K562 (cell line): ENCODE data around the gene MDM1.

Experiments used
- ZNF134 ChIP-seq: fragments of 250-450 bp; sonication (Bioruptor Pico); conservative IDR thresholded peaks from 2 replicates; pipeline ENCODE4 v1.4.0; 2020
- ZNF445 ChIP-seq: fragments of 250-450 bp; sonication (Bioruptor Pico); IDR thresholded peaks from 2 replicates; pipeline ENCODE4 v1.4.0; 2020; ENCODE audit warnings: low read depth, mild to moderate bottlenecking, moderate library complexity
- ZNF695 ChIP-seq: fragments of 450-650 bp; formaldehyde crosslinking; IDR thresholded peaks from 2 replicates; pipeline ENCODE4 v1.4.0; 2020; ENCODE audit warnings: mild to moderate bottlenecking, moderate library complexity

DNA sequence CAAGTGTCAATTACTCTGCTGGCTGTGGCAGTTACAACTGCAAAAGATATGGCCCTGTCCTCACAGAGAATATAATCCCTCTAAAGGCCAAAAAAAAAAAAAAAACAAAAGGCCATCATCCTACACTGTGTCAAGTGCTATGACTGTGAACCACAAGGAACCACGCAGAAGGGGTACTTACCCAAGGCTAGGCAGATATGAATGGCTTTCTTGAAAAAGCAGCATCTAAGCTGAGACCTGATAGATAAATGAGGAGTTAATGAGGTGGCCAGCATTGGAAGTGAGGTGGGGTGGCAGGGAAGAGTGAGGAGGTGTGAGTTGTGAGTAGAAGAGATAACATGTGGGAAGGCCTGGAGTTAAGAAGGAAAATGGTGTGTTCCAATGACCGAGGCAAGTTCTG lies 62.4 kb downstream of the MDM1 start:
- TF ChIP-seq ZNF445 (CRISPR knock-in tag) (no peak), ZNF695 (CRISPR knock-in tag) (no peak), ZNF134 (no peak)
